ENCODE results near the gene RPL10A.

DNA sequence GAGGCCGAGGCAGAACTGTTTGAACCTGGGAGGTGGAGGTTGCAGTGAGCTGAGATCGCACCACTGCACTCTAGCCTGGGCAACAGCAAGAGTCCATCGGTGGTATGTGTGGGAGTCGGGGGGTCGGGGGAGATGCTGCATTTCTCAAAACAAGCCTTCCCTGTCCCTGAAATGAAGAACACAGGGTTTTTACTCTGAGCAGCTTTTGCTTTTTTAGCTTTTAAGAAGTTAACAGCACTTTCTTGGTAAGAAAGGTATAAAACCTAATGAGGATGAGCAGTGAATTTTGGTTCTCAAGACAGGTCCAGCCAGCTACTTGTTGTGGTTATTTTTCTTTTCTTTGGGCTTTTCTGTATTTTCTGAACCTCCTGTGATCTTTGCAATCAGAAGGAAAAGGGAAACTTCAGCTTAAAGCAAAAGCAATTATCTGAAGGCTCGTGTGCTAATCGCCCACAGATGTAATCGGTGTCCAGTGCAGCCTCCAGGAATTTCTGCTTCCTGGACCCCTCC is 3.7 kb downstream of the RPL10A start:
- TF ChIP-seq KMT2A (CRISPR knock-in tag; IDR thresholded peaks at IDR 0.05) (no peak), KAT2B (IDR thresholded peaks at IDR 0.05; ENCODE audit: borderline replicate concordance, low read depth, low read length) (no peak), ZNF614 (CRISPR knock-in tag; IDR thresholded peaks at IDR 0.05; ENCODE audit: borderline replicate concordance) (no peak), POLR2A (IDR thresholded peaks at IDR 0.05; ENCODE audit: insufficient read depth in 1 of 2, low read depth in 2 of 2, low read length in 2 of 2) (no peak), MAFG (CRISPR knock-in tag; IDR thresholded peaks at IDR 0.05) (no peak), FOSL1 (CRISPR knock-in tag; IDR thresholded peaks at IDR 0.05; ENCODE audit: borderline replicate concordance) (no peak)
- TF ChIP-seq, protein P1, sequence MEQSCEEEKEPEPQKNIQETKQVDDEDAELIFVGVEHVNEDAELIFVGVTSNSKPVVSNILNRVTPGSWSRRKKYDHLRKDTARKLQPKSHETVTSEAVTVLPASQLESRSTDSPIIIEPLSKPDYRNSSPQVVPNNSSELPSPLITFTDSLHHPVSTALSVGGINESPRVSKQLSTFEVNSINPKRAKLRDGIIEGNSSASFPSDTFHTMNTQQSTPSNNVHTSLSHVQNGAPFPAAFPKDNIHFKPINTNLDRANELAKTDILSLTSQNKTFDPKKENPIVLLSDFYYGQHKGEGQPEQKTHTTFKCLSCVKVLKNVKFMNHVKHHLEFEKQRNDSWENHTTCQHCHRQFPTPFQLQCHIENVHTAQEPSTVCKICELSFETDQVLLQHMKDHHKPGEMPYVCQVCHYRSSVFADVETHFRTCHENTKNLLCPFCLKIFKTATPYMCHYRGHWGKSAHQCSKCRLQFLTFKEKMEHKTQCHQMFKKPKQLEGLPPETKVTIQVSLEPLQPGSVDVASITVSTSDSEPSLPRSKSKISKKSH (CRISPR knock-in tag; IDR thresholded peaks at IDR 0.05; ENCODE audit: borderline replicate concordance), result 0 out of 2 replicates have a peak, but pooled peaks have one; percentile 32
- TF ChIP-seq, protein P2, sequence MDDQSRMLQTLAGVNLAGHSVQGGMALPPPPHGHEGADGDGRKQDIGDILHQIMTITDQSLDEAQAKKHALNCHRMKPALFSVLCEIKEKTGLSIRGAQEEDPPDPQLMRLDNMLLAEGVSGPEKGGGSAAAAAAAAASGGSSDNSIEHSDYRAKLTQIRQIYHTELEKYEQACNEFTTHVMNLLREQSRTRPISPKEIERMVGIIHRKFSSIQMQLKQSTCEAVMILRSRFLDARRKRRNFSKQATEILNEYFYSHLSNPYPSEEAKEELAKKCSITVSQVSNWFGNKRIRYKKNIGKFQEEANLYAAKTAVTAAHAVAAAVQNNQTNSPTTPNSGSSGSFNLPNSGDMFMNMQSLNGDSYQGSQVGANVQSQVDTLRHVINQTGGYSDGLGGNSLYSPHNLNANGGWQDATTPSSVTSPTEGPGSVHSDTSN (CRISPR knock-in tag; IDR thresholded peaks at IDR 0.05; ENCODE audit: borderline replicate concordance), result no peak
- TF ChIP-seq, protein P3, sequence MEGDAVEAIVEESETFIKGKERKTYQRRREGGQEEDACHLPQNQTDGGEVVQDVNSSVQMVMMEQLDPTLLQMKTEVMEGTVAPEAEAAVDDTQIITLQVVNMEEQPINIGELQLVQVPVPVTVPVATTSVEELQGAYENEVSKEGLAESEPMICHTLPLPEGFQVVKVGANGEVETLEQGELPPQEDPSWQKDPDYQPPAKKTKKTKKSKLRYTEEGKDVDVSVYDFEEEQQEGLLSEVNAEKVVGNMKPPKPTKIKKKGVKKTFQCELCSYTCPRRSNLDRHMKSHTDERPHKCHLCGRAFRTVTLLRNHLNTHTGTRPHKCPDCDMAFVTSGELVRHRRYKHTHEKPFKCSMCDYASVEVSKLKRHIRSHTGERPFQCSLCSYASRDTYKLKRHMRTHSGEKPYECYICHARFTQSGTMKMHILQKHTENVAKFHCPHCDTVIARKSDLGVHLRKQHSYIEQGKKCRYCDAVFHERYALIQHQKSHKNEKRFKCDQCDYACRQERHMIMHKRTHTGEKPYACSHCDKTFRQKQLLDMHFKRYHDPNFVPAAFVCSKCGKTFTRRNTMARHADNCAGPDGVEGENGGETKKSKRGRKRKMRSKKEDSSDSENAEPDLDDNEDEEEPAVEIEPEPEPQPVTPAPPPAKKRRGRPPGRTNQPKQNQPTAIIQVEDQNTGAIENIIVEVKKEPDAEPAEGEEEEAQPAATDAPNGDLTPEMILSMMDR (CRISPR knock-in tag; IDR thresholded peaks at IDR 0.05), result no peak
- TF ChIP-seq, protein P4, sequence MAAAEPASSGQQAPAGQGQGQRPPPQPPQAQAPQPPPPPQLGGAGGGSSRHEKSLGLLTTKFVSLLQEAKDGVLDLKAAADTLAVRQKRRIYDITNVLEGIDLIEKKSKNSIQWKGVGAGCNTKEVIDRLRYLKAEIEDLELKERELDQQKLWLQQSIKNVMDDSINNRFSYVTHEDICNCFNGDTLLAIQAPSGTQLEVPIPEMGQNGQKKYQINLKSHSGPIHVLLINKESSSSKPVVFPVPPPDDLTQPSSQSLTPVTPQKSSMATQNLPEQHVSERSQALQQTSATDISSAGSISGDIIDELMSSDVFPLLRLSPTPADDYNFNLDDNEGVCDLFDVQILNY (CRISPR knock-in tag; conservative IDR thresholded peaks at IDR 0.05), result no peak
- TF ChIP-seq, protein P5, sequence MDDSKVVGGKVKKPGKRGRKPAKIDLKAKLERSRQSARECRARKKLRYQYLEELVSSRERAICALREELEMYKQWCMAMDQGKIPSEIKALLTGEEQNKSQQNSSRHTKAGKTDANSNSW (CRISPR knock-in tag; IDR thresholded peaks at IDR 0.05; ENCODE audit: borderline replicate concordance), result no peak
